SK-N-SH (cell line): ENCODE data around the gene IGHMBP2. TPM values are rescaled to one million over a fixed set of nuclear protein-coding genes. Genes with fewer than 3 reads are reported as not detected.

ENCODE experiments used
- CTCF ChIA-PET: fragments of 300-600, 350-600 bp; formaldehyde crosslinking; extraction: SDS; loops from one replicate; lab custom pipeline; 2021; lab: Yijun Ruan, JAX
- POLR2A ChIA-PET: fragments of 350-600 bp; sonication (Branson Sonifier 250); formaldehyde crosslinking; extraction: SDS; loops from one replicate; lab custom pipeline; 2020; ENCODE audit warnings: antibody characterized with exemption, inconsistent platforms; lab: Yijun Ruan, JAX
- DNase-seq: peaks from one replicate; pipeline ENCODE4 v3.0.0; 2012
- H2AFZ ChIP-seq: fragments of 200-600 bp; sonication (generic); 2 replicates; pipeline ENCODE4 v1.8.1; 2016; ENCODE audit warnings: antibody characterized with exemption, mild to moderate bottlenecking, low read depth
- H3F3A ChIP-seq: fragments of 200-600 bp; sonication (generic); replicated peaks from 2 replicates; pipeline ENCODE3; 2016; ENCODE audit warnings: antibody characterized with exemption, mild to moderate bottlenecking; ENCODE audit not compliant: insufficient read depth
- H3K27ac ChIP-seq, 2 experiments: fragments of 200-500 bp in 1 of 2; fragments of 200-600 bp in 1 of 2; sonication (Bioruptor generic) in 1 of 2; sonication (generic), shearing (Covaris generic) in 1 of 2; 2 replicates each; pipeline versions ENCODE4 v1.5.1 to v1.6.1; 2014 to 2016; ENCODE audit warnings: low read depth in 2 of 2, inconsistent platforms in 1 of 2, low read length in 1 of 2, mild to moderate bottlenecking in 1 of 2, mixed read lengths in 1 of 2
- H3K27me3 ChIP-seq: fragments of 200-600 bp; sonication (generic), shearing (Covaris generic); 2 replicates; pipeline ENCODE4 v1.6.1; 2016; ENCODE audit warnings: mixed run types; ENCODE audit not compliant: insufficient read depth
- H3K36me3 ChIP-seq, 2 experiments: fragments of 200-500 bp in 1 of 2; fragments of 200-600 bp in 1 of 2; sonication (Bioruptor generic) in 1 of 2; sonication (generic) in 1 of 2; replicated peaks in 1 of 2; 2 replicates each; pipeline versions ENCODE3 to v1.5.1; 2014 to 2016; ENCODE audit warnings: low read length in 1 of 2, mild to moderate bottlenecking in 1 of 2; ENCODE audit not compliant: insufficient read depth in 2 of 2, control insufficient read depth in 1 of 2
- H3K4me1 ChIP-seq, 2 experiments: fragments of 200-500 bp in 1 of 2; fragments of 200-600 bp in 1 of 2; sonication (Bioruptor generic) in 1 of 2; sonication (generic), shearing (Covaris generic) in 1 of 2; 2 replicates each; pipeline versions ENCODE4 v1.5.1 to v1.6.1; 2014 to 2016; ENCODE audit warnings: low read depth in 1 of 2, low read length in 1 of 2, mixed run types in 1 of 2; ENCODE audit not compliant: insufficient read depth in 2 of 2, control insufficient read depth in 1 of 2
- H3K4me2 ChIP-seq: fragments of 200-600 bp; sonication (generic), shearing (Covaris generic); 2 replicates; pipeline ENCODE4 v1.6.1; 2017; ENCODE audit warnings: mixed run types
- H3K4me3 ChIP-seq, 2 experiments: fragments of 200-500 bp in 1 of 2; fragments of 200-600 bp in 1 of 2; sonication (Bioruptor generic) in 1 of 2; sonication (generic), shearing (Covaris generic) in 1 of 2; 2 replicates each; pipeline versions ENCODE4 v1.5.1 to v1.8.1; 2014 to 2016; ENCODE audit warnings: low read depth in 2 of 2, inconsistent platforms in 1 of 2, low read length in 1 of 2, mild to moderate bottlenecking in 1 of 2, mixed read lengths in 1 of 2, moderate library complexity in 1 of 2
- H3K79me2 ChIP-seq: fragments of 200-600 bp; sonication (generic); 2 replicates; pipeline ENCODE4 v1.8.1; 2017; ENCODE audit warnings: mild to moderate bottlenecking; ENCODE audit not compliant: insufficient read depth
- H3K9ac ChIP-seq: fragments of 200-600 bp; sonication (generic); 2 replicates; pipeline ENCODE4 v1.6.1; 2017; ENCODE audit warnings: mixed run types
- H3K9me2 ChIP-seq: fragments of 200-600 bp; sonication (generic); 2 replicates; pipeline ENCODE4 v1.6.1; 2017; ENCODE audit warnings: mixed run types
- H3K9me3 ChIP-seq: fragments of 200-600 bp; sonication (generic); 2 replicates; pipeline ENCODE4 v1.6.1; 2017; ENCODE audit warnings: mixed run types, mild to moderate bottlenecking, moderate library complexity
- H4K20me1 ChIP-seq: fragments of 200-600 bp; sonication (generic); 2 replicates; pipeline ENCODE4 v1.6.1; 2017; ENCODE audit warnings: mild to moderate bottlenecking, mixed run types; ENCODE audit not compliant: insufficient read depth
- CTCF ChIP-seq: fragments of 200-600 bp; sonication (generic); IDR thresholded peaks from 2 replicates; pipeline ENCODE4 v1.6.1; 2017; ENCODE audit warnings: antibody characterized with exemption, mild to moderate bottlenecking, moderate library complexity
- EP300 ChIP-seq, 2 experiments: IDR thresholded peaks; 2 replicates each; pipeline versions ENCODE4 v1.4.0 to v1.6.1; 2012; ENCODE audit warnings: borderline replicate concordance in 1 of 2, low read depth in 1 of 2, low read length in 1 of 2
- FOSL2 ChIP-seq: IDR thresholded peaks from 2 replicates; pipeline ENCODE4 v1.4.0; 2012; ENCODE audit warnings: low read depth, mild to moderate bottlenecking, moderate library complexity, borderline replicate concordance
- FOXJ3 ChIP-seq: sonication (generic); formaldehyde crosslinking; IDR thresholded peaks from 2 replicates; pipeline ENCODE4 v1.5.1; 2020; ENCODE audit warnings: mild to moderate bottlenecking, missing genetic modification reagents
- FOXM1 ChIP-seq: IDR thresholded peaks from 2 replicates; pipeline ENCODE4 v1.4.0; 2012; ENCODE audit warnings: low read depth, mild to moderate bottlenecking
- JUND ChIP-seq: IDR thresholded peaks from 2 replicates; pipeline ENCODE4 v1.4.0; 2012
- MXI1 ChIP-seq: IDR thresholded peaks from 2 replicates; pipeline ENCODE4 v1.6.1; 2012; ENCODE audit warnings: mild to moderate bottlenecking, low read depth, low read length, improper control_type of control experiment
- NFIC ChIP-seq: IDR thresholded peaks from 2 replicates; pipeline ENCODE4 v1.4.0; 2012; ENCODE audit warnings: borderline replicate concordance
- NRF1 ChIP-seq: IDR thresholded peaks from 2 replicates; pipeline ENCODE4 v1.6.1; 2012; ENCODE audit warnings: low read depth, mild to moderate bottlenecking, low read length
- SMC3 ChIP-seq: IDR thresholded peaks from 2 replicates; pipeline ENCODE4 v1.6.1; 2012; ENCODE audit warnings: low read depth, low read length, improper control_type of control experiment
- TCF12 ChIP-seq: IDR thresholded peaks from 2 replicates; pipeline ENCODE4 v1.4.0; 2012
- TEAD4 ChIP-seq: IDR thresholded peaks from 2 replicates; pipeline ENCODE4 v1.4.0; 2012; ENCODE audit warnings: mild to moderate bottlenecking, borderline replicate concordance; ENCODE audit not compliant: insufficient read depth
- WGBS: methylation state at CpG from one replicate; pipeline ENCODE4 v1.1.6; 2017; ENCODE audit warnings: low lambda C conversion rate; 5-methylcytosine and 5-hydroxymethylcytosine counted together
- polyA plus RNA-seq, 3 experiments: library from polyadenylated mRNA; depleted of rRNA; stranded (reverse); fragments of >200 nt; gene quantifications; 2 replicates each; pipeline ENCODE4 v1.2.3, GENCODE V29; 2012
- TF ChIP-seq, protein P1 (sequence below): fragments of 150-350 bp; IDR thresholded peaks from 2 replicates; pipeline ENCODE4 v1.6.1; 2017; ENCODE audit warnings: antibody characterized with exemption, low read length, low read depth, borderline replicate concordance
- TF ChIP-seq, protein P2 (sequence below): IDR thresholded peaks from 2 replicates; pipeline ENCODE4; 2012

IGHMBP2 gene
- polyA plus RNA-seq, 1 of the 3 experiments (the other 2 are of a cell fraction), result 9.0 TPM

- Histone ChIP-seq H3K36me3 (no peaks in the 10 kb centered on the region), H3K4me1 (peaks cover 0 to 2% of the 10 kb centered on the region in 2 experiments; a peak in 1 of 4 replicates), H3K9ac (no peak overlapping the region), H3K9me2 (no peaks in the 10 kb centered on the region), H3K4me2 (no peak overlapping the region), H3K79me2 (no peaks in the 10 kb centered on the region), H3K27me3 (no peaks in the 10 kb centered on the region; the same call in 1 of the 2 replicates), H2AFZ (no peak overlapping the region), H4K20me1 (no peaks in the 10 kb centered on the region), H3K27ac (no peak overlapping the region), H3K9me3 (no peaks in the 10 kb centered on the region), H3F3A (no peaks in the 10 kb centered on the region), H3K4me3 (no peak overlapping the region)
- 66% methylated on average over 9 of the region's 9 CpGs for WGBS
- ChIA-PET POLR2A (no interaction called here), CTCF (interaction anchor here (1.2 kb wide), 1 partner anchor 78 kb away, joined by 4 read pairs; no protein-coding TSS in a partner anchor)
- no peak for DNase-seq
- TF ChIP-seq NRF1 (no peak), CTCF (no peak), MXI1 (no peak), SMC3 (no peak), FOSL2 (no peak), NFIC (no peak), TCF12 (no peak), EP300 (IDR thresholded peaks at IDR 0.05; ENCODE audit: borderline replicate concordance in 1 of 2, low read depth in 1 of 2, low read length in 1 of 2) (no peak)
- TF ChIP-seq, protein P1, sequence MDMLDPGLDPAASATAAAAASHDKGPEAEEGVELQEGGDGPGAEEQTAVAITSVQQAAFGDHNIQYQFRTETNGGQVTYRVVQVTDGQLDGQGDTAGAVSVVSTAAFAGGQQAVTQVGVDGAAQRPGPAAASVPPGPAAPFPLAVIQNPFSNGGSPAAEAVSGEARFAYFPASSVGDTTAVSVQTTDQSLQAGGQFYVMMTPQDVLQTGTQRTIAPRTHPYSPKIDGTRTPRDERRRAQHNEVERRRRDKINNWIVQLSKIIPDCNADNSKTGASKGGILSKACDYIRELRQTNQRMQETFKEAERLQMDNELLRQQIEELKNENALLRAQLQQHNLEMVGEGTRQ, result no peak
- TF ChIP-seq, all 33 proteins: peak for 0
Observed at GRCh38 chr11:68966894-68967780, 63.4 kb downstream of the IGHMBP2 start.

DNA sequence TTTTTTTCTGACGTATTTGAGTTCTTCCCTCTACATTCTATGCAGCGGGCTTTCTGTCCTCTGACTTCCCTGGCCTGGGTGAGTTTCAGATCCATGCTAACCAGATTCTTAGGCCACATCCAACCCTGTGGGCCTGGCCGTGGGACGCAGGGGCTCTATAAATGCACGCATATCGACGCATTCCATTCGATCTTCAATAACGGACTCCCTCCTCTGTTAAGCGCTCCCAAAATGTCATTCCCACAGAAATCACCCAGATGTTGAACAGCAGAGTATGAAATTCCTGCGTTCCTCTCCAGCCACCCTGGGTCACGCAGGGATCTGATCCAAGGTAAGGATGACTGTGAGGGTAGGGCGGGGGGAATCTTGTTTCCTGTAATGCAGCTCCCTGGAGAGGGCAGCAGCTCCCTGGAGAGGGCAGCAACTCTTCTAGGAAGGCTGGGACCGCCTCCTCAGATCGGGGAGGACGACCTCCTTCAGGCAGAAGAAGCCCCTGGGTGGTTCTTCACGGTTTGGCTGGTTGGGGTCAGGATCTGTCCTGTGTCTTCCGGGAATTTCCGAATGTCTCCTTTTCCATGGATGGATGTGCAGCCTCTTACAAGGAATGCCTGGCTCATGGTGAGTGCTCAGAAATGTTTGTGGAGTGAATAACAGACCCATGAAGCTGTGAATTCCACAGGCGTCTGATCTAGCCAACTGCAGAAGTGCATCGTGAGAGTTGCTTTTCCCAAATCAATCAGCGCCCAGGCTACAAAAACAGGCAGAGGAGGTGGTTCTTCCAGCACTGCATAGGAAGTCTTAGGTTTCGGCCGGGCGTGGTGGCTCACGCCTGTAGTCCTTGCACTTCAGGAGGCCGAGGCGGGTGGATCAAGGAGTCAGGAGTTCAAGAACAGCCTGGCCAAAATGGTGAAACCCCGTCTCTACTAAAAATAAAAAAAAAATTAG lies 64.9 kb downstream of the IGHMBP2 start:
- no peaks in the 10 kb centered on the region for H3K79me2 ChIP-seq
- H3K9me2 ChIP-seq, result no peaks in the 10 kb centered on the region
- no peaks in the 10 kb centered on the region for H3F3A ChIP-seq
- H3K27ac ChIP-seq, result no peak overlapping the region
- H2AFZ ChIP-seq, result no peak overlapping the region
- H3K4me1 ChIP-seq, result peaks cover 0 to 2% of the 10 kb centered on the region in 2 experiments; a peak in 1 of 4 replicates
- H4K20me1 ChIP-seq, result no peaks in the 10 kb centered on the region
- no peak for TF ChIP-seq MXI1
- no peak for TF ChIP-seq NRF1
- TF ChIP-seq FOXJ3 (CRISPR knock-in tag), result no peak
- no peak for TF ChIP-seq FOXM1
- TF ChIP-seq, protein P2, sequence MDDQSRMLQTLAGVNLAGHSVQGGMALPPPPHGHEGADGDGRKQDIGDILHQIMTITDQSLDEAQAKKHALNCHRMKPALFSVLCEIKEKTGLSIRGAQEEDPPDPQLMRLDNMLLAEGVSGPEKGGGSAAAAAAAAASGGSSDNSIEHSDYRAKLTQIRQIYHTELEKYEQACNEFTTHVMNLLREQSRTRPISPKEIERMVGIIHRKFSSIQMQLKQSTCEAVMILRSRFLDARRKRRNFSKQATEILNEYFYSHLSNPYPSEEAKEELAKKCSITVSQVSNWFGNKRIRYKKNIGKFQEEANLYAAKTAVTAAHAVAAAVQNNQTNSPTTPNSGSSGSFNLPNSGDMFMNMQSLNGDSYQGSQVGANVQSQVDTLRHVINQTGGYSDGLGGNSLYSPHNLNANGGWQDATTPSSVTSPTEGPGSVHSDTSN, result no peak
- no peak for TF ChIP-seq JUND
- TF ChIP-seq NFIC, result no peak
- TF ChIP-seq TEAD4, result no peak
- POLR2A ChIA-PET, result no interaction called here
- no peaks in the 10 kb centered on the region for H3K9me3 ChIP-seq
- DNase-seq, result no peak
- no peak overlapping the region for H3K4me3 ChIP-seq
- CTCF ChIA-PET, result interaction anchor here (1.4 kb wide), 1 partner anchor 75 kb away, joined by 4 read pairs; no protein-coding TSS in a partner anchor
- no peaks in the 10 kb centered on the region; the same call in 1 of the 2 replicates for H3K27me3 ChIP-seq
- no peak overlapping the region for H3K4me2 ChIP-seq
- WGBS, result 81% methylated on average over 24 of the region's 29 CpGs
- H3K36me3 ChIP-seq, result no peaks in the 10 kb centered on the region
- H3K9ac ChIP-seq, result no peak overlapping the region
